Astrocyte (in vitro differentiated cells and primary cell): ENCODE measurements around the gene GMCL2.

Source experiments
- CTCF ChIP-seq: IDR thresholded peaks from 2 replicates; pipeline ENCODE4 v1.5.1; 2011; ENCODE audit warnings: low read depth, mild to moderate bottlenecking, inconsistent platforms, low read length, moderate library complexity; ENCODE audit not compliant: insufficient read depth
- EZH2 ChIP-seq: IDR thresholded peaks from 2 replicates; pipeline ENCODE4 v1.6.1; 2012; ENCODE audit warnings: mild to moderate bottlenecking, low read length, inconsistent platforms; ENCODE audit not compliant: insufficient read depth

GRCh38 chr5:178213748-178214151 lies 26.6 kb upstream of the GMCL2 start:
- TF ChIP-seq CTCF (no peak), EZH2 (no peak)
